ENCODE results near the gene LNX2.

- TF ChIP-seq CTCF (IDR thresholded peaks at IDR 0.05) (no peak), POLR2A (IDR thresholded peaks at IDR 0.05) (no peak)
Measured at GRCh38 chr13:27562457-27562856, 57.9 kb downstream of the LNX2 start.

Measured in thyroid gland (tissue), 4 donors.